Measurements from ENCODE around the gene MUC5B.
"Not testable (repeated sequence)": the region's sequence is repeated elsewhere in the genome, so short reads cannot be mapped to it uniquely, and the experiment has no call there.

Gene MUC5B

DNA sequence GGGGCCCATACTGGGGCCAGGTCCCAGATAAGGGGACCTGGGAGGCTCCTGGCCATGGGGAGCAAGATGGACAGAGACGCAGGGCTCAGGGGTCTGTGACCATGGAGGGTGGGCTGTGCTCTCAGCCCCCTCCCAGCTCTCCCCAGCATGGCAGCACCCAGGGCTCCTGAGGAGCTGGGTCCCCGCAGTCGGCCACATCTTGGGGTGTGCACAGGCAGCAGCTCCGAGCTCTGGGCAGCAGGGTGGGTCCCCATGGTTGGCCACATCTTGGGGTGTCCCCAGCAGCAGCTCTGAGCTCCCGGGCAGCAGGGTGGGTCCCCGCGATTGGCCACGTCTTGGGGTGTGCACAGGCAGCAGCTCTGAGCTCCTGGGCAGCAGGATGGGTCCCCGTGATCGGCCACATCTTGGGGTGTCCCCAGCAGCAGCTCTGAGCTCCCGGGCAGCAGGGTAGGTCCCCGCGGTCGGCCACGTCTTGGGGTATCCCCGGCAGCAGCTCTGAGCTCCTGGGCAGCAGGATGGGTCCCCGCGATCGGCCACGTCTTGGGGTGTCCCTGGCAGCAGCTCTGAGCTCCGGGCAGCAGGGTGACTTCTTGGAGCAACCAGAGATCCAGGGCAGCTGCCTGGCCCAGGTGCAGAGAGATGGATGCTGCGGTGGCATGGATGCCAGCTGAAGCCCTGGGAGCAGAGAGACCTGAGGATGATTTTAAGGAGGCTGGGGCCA lies 18.3 kb upstream of the MUC5B start:
- DNase-seq, result no peak

DNA sequence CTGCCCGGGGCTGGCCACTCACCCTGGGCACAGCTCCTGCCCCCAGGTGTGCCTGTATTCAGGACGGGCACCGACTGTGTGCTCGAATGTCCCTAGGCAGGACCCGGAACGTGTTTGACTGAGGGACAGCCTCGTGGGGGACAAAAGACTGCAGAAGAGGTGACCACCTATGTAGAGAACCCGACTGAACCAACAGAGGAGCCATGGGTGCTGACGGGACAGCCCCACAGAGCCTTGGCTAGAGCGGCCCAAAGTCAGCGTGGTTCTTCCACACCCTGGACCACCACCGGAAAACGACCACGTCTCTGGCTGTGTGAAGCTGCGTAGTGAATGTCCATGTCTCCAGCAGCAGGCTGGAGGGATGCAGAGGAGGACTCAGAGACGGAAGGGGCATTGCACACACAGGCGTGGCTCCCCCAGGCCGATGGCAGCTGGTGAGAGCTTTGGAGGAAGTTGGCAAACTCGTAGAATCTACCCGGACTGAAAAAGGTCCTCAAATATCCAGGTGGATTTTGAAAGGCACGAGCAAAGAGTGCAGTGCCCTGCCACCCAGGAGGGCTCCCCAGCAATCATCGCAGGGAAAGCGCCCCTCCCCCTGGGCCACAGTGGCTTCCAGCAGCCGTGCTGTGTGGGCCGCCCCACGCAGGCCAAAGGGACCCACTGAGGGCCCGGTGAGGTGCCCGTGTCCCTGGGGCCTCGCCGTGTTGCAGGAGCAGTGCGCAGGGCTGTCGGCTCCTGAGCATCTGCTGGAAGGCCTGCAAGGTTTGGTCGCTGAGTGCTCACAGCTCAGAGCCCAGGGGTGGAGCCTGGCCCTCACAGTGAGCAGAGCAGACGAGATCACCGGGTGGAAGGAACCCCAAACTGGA lies 17.5 kb upstream of the MUC5B start:
- no peak for DNase-seq

- DNase-seq, result no peak
Observed at GRCh38 chr11:1205987-1206331, 16.9 kb upstream of the MUC5B start.

DNA sequence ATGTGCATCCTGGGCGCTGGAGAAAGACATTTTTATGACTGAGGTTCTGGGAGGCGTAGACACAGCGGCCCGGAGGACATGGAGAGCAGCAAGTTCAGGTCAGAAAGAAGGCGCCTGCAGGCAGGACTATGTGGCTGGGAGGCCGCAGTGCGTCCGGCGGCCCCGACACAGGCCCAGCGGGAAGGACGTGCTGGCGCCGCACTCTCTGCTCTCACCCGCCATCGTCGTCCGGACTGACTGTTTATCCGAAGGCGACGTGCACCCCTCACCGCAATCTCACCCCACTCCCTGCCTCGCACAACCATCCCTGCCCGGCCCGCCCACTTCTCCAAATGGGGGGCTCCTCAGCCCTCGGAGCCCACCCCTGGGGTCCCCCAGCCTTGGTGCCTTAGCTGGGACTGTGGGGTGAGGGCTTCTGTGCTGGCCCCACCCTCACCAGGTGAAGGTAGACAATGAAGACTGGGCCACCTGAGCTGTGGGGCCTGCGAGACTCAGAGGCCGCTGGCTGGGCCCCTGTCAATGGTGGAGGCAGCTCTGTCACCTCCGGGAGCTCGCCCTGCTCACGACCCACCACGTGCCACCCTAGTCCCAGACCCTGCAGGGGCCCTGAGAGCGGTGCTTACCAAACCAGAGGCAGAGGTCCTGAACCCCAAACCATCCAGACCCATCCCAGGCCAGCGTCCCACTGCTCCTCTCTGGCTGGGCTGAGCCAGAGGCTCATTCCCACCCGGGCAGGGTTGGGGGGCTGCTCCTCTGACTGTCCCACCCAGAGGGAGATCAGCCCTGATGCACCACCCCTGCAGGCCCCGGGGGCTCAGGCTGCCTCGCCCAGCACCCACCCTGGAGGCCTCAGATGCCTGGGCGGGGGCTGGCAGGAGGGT lies 16.2 kb upstream of the MUC5B start:
- DNase-seq, result no peak

GRCh38 chr11:1207401-1208143 lies 15.3 kb upstream of the MUC5B start:
- no peak for DNase-seq

DNA sequence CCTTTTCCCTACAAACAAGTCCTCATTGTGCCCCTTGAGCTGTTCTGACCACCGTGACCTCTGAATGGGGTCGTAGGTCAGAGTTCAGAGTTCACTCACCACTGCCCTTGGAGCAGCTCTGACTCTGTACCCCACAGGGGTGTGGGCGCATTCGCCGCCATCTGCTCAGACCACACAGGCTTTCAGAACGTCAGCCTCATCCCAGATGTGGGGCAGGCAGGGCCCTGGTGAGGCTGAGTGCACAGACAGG lies 14.8 kb upstream of the MUC5B start:
- no peak for DNase-seq

DNA sequence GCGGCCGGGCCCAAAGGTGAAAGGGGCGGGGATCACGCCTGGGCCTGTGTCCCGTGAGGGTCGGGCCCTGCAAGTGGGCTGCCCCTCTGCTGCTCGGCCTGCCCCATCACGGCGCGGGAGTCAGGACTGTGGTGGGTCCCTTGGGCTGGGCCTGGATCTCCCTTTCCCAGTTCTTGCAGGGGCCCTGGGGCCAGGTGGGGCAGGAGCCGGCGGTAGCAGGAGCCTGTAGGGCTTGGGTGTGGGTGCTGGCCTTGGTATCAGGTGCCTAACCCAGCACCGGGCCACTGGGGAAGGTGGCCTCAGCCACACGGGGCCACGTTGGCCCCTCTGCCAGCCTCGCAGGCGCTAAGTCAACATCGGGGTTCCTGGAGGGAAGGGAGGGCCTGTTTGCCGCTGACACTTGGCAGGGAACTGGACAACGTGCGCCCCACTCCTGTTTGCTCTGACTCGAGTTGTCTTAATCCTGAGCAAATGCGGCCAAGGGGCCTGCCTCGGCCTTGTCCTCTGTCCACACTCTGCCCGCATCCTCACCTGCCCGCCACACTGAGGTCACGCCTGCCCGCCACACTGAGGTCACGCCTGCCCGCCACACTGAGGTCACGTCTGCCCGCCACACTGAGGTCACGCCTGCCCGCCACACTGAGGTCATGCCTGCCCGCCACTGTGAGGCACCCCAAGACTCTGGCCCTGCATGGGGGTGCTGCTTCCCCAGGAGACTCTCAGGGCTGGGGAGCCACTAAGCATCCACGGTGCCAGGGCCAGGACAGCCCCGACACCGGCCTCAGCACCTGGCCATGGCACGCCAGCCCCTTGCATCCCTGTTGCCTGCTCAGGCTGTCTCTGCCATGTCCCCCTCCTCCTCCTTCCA lies 14.2 kb upstream of the MUC5B start:
- DNase-seq, result no peak

DNA sequence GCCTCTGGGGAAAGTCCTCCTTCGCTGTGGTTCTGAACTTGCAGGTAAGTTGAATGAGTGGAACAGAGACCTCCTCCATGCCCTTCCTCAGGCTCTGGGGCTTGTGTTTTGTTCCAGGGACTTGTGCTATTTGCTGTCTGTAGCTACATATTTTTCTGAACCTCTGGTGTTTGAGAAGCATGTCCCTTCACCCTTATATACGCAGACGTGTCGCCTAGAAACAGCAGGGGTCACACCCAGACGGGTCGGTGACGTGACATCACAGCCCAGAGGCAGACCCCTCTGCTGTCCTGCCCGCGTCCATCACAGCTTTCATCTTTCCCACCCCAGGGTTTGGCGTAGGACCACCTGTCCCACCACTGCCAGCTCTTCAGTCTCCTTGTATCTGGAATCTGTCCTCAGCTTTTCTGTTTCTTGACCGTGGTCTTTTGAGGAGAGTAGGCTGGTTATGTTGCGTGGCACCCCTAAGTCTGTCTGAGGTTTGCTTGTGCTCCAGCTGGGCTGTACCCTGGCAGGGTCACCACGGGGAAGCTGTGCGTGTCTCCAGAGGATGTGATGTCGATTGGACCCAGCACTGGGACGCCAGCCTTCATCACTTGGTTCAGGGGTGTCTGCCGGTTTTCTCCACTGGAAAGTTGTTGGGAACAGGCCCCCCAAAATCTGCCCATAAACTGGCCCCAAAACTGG lies 13.4 kb upstream of the MUC5B start:
- DNase-seq, result no peak

DNA sequence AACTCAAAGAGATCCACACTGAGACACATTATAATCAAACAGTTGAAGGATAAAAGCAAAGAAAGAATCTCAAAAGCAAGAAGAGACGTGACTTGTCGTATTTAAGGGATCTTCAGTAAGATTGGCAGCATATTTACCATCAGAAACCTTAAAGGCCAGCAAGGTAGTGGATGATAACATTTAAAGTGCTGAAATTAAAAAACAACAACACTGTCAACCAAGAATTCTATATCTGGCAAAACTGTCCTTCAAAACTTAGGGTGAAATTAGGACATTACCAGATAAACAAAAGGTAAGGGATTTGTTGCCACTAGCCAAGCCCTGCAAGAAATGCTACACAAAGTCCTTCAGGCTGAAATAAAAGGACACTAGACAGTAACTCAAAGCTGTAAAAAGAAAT lies 11.0 kb upstream of the MUC5B start:
- no peak for DNase-seq

GRCh38 chr11:1215826-1216225 lies 7.0 kb upstream of the MUC5B start:
- not testable (repeated sequence) for DNase-seq

GRCh38 chr11:1217151-1217550 lies 5.7 kb upstream of the MUC5B start:
- DNase-seq, result no peak

- peak; percentile 66 for DNase-seq
Observed at GRCh38 chr11:1218256-1218787, 4.5 kb upstream of the MUC5B start.

GRCh38 chr11:1218788-1219445 lies 3.9 kb upstream of the MUC5B start:
- no peak for DNase-seq

GRCh38 chr11:1219446-1219833 lies 3.4 kb upstream of the MUC5B start:
- DNase-seq, result no peak

DNA sequence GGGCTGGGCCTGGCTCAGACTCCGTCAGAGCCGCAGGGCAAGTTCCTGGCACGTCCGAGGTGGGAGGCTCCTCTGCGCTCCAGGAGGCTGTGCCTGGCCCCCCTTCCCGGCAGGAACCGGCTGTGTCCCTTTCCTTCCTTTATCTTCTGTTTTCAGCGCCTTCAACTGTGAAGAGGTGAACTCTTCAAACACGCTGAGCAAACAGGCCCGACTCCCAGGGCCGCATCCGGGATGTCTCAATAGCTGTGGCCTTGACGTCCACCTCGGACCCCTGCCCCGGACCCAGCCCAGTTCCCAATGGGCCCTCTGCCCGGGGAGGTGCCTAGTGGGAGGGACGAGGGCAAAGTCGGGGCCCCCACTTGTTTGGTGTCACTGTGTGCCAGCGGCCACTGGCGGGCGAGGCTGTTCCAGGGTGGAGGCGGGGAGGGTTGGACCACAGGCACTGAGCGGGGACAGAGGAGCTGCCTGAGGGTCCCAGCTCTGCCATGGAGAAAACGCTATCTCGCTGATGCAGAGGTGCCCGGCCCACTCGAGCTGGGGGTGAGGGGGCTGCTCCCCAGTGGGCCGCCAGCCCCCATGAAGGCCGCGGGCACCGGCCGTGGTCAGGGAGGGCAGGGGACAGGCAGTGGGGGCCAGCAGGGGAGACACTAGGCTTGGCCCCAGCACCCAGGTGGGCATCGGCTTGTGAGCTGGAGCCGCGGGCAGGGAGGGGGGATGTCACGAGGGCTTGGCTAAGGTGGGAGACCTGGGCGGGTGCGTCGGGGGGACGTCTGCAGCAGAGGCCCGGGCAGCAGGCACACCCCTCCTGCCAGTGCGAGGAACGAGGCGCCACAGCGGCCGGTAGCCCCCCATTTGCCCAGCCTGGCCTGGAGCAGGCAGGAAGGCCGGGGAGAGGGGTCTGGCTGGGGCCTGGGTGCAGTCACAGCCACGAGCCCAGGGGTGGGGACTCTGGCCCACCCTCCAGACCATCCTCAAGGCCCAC lies 2.7 kb upstream of the MUC5B start:
- DNase-seq, result peak; percentile 23

DNA sequence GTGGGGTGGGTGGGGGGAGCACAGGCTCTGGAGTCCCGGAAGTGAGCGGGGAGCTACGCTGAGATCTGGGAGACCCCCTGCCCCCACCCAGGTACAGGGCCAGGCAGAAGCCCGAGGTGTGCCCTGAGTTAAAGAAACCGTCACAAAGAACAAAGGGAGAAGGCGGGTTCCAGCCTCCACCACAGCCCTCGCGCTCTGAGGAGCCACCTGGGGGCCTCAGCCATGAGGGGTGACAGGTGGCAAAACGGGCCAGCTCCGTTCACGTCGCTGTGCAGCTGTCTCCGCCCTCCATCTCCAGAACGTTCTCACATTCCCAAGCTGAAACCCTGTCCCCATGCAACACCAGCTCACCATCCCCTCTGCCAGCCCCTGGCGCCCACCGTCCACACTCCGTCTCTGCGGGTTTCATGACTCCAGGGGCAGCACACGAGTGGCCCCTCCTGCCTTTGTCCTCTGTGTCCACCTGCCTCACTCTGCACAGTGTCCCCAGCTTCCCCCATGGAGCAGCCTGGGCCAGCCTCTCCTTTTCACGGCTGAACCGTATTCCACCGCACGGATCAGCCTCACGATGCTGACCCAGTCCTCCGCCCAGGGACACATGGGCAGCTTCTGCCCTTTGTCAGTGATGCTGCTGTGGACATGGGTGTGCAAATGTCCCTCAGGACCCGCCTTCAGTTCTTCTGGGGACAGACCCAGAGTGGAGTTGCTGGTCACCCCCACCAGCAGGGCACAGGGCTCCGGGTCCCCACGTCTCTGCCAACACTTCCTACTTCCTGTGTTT lies 1.7 kb upstream of the MUC5B start:
- no peak for DNase-seq

- DNase-seq, result no peak
Observed at GRCh38 chr11:1221848-1222311, 986 bp upstream of the MUC5B start.
